Inflammatory macrophage treated with lipopolysaccharide for 4 hours (primary cell): ENCODE results near the gene NOSIP.
A peak's percentile ranks its signal among the peaks of the same experiment; 100 is the strongest.

ENCODE experiments used
- DNase-seq: peaks from one replicate; pipeline ENCODE4 v3.0.0-alpha.2; 2020

NOSIP gene

DNA sequence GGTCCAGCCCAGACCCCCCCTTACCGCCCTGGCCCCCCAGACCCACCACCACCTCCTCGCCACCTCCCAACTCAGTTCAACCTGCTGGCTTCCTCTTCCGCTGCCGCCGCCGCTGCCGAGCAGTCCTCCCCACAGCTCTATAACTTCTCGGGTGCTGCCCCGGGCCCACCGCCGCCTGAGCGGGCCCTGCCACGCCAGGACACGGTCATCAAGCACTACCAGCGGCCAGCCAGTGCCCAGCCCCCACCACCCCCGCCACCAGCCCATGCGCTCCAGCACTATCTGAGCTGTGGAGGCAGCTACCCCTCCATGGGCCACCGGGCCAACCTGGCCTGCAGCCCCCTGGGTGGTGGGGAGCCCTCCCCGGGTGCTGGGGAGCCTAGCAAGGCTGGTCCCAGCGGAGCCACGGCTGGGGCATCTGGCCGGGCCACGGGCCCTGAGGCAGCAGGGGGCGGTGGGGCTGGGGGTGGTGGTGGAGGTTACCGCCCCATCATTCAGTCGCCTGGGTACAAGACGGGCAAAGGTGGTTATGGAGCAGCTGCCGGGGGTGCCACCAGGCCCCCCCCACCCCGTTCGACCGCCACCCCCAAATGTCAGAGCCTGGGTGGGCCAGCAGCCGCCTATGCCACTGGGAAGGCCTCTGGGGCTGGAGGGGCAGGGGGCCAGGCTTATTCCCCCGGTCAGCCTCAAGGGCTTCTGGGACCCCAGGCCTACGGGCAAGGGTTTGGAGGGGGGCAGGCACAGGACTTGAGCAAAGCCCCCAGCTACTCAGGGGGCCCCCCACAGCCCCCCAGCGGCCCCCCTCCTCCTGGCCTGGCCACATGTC is 14.8 kb upstream of the NOSIP start:
- DNase-seq: no peak

DNA sequence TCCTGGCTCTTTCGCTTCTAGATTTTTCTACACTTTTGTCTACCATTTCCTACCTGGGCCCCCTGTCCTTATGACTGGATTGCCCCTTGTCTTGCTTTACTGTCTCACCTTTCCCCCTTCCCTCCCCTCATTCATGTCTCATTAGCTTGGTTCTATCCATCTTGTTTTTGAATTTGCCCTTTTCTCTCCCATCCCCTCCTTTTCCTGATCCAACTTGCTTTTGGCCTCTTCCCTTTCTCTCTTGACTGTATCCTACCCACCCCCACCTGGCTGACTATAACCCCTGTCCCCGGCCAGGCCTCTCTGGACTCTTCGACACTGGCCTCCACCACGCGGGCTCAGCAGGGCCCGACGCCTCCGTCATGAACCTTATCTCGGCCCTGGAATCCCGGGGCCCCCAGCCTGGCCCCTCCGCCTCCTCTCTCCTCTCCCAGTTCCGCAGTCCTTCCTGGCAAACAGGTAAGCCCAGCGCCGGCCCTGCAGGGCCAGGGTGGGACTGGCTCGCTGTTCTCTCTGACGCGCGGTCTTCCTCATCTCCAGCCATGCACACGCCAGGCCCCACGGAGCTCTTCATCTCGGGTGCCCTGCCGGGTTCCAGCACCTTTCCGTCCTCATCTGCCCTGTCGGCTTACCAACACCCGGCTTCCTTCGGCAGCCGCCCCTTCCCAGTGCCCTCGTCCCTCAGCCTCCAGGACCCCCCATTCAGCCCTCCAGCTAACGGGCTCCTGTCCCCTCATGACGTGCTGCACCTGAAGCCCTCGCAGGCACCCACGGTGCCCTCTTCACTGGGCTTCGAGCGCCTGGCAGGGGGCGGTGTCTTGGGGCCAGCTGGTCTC is 14.0 kb upstream of the NOSIP start:
- DNase-seq: no peak

DNA sequence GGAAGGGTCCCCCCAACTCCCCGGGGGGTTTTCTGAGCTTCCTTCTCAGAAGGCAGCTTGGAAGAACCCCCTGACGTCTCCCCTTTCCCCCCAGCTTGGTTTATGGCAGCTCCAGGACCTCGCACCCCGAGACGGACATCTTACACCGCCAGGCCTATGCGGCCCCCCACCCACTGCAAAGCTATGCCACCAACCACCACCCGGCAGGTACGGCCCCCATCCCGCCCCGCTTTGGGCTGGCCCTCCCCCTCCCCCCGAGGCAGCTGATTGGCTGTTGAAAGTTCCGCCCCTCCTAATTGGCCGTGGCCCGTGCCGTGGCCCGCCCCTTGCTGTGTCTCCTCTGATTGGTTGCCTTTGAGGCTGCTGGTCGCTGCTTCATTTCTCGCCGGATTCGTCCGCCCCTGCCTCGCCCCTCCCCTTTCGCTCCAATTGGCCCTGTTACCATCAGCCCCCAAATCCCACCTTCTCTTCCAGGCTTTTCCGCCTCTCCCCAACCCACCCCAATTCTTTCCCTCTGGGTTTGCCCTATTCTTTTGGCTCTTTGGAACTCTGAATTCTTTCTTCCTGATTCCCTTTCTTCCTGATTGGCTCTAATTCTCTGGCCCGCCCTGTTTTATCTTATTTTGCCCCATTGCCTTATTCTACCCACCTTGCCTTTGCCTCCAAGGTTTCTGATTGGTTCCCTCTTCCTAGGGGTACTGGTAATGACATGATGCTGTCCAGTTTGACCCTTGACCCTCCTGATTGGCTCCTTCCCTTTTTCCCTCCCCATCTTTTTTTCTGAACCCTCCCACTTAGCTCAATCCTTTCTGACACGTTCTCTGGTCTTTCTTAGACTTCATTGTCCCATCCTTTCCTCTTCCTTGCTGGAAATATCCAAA is 13.1 kb upstream of the NOSIP start:
- DNase-seq: peak; percentile 92

DNA sequence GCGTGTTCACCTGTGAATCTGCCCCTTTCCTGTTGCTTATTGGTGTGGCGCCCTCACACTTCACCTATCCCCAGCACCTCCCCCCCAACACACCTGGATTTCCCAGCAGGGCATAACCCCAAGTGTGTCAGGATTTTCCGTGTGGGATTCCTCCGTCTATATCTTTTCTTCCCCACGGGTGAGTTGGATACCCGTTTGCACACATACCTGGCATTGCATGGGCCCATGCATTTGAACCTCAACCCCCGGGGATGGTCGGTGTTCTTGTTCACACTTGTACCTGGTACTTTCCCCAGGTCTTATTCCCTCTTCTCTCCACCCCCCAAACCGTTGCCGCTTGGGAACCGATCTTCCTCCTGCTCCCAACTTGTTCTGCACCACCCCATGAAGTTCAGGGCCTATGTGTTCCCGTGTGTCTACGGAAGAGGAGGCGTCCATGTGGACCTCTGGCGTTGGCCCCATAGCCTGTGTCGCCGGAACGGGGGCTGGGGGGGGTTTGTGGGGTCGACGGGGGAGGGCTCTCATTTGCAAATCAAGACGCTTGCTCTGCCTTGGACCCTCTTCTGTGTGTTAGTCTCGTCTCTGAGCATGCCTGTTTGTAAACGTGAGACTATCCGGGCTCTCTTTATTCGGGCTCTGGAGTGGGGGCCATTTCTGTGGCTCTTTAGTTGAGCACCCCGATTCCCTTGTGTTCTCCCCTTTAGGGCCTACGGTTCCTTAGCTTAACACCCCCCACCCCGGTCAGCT is 12.3 kb upstream of the NOSIP start:
- DNase-seq: no peak

DNA sequence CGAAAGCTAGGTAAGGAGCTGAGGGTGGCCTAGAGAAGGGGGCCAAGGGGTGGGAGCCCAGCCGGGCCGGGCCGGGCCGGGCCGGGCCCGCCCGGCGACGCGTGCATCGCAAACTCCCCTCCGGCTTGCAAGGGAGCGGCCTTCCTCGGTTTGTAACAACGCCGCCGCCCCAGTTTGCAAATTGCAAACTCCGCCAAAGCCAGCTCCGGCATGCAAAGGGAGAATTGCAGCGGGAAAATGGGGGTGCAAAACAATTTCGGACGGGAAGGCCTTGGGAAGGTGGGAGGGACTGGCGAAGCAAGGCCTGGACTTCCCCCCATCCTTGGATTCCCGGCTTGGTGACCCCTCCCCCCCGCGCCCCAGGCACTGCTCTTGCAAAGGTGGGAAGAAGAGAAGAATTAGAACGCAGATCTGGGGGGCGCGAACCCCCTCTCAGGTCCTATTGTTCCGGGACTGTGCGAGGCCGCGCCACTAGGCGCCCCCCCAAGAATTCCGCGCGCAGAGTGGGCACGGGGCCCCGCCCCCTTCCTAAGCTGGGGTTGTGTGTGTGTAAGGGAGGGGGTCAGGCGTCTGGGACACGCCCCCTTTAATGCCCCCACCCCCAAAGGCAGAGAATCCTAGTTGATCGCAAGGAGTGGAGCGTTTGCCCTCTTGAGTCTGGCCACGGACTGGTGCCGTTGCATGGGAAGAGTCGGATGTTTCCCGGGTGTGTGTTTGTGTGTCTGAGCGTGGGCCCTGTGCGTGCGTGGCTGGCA is 11.6 kb upstream of the NOSIP start:
- DNase-seq: no peak

DNA sequence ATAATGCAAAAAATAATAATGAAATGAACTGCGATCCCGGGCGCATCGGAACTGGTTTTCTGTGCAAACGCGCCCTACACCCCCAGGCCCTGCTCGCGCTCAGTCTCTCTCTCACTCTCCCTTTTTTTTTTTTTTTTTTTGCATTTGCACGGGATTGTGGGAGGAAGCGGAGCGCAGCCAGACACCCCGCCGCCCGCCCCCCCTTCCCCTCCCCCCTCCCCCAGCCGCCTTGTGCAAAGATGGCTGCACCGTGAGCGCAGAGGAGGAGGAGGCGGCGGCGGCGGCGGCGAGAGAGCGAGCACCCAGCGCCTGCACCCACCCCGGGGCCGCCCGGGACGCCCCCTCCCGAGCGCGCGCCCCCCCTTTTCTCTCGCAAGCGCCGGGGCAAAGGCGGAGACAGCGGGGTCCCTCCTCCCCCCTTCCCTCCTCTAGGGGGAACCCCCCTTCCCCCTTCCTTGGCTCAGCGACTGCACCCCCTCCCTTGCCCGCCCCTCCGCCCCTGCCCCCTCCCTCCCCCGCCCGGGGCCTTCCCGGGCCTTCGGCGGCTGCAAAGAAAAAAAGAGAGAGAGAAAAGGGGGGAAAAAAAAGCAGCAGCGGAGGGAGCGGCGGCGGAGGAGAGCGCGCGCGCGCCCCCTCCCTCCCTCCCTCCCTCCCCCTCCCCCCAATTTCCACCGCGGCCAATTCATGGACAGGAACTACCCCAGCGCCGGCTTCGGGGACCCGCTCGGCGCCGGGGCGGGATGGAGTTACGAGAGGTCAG is 10.8 kb upstream of the NOSIP start, which contains the start of gene PRR12:
TSS of gene PRR12 (plus strand) at position 212 of the 760 bp plus-strand sequence. CDS start at position 685, 473 bp downstream.
- DNase-seq: peak; percentile 51

DNA sequence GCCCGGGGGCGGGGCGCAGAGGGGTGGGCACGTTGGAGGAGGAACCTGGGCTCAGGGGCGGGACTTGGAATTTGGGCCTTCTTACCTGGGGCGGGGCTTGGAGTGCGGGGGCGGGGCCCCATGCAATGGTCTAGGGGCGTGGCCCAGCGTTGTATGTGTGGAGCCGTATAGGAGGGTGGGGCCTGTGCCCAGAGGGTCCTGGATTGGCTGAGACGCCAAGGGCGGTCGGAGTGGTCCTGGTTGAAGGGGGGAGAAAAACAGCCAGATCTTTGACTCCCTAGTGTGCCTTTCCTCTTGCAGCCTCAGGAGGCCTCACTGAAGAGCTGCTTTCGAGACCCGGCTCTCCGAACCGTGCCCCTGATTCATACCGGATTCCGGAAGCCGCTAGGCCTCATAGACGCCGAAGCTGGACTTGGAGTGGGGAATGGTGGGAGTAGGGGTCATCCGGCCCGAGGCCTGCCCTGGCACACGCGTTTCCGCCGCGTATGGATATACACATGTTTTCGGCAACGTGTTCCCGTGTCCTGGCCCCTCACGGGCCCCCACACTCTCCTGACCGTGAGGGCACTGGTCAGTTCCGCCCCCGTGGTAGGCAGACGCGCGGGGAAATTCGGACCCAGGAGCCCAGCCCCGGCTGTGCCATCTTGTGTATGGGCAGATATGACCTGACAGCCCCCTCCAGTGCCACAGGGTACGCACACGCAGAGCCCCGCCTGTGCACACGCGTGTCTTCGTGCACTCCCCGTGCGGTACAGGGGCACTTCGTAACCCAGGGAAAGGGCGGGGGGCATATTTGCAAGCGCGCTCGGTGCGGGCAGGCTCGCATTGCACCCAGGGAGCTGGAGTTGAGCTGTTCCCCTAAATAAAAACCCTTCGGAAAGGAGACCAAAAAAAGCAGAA is 10.0 kb upstream of the NOSIP start:
- peak; percentile 95 for DNase-seq

DNA sequence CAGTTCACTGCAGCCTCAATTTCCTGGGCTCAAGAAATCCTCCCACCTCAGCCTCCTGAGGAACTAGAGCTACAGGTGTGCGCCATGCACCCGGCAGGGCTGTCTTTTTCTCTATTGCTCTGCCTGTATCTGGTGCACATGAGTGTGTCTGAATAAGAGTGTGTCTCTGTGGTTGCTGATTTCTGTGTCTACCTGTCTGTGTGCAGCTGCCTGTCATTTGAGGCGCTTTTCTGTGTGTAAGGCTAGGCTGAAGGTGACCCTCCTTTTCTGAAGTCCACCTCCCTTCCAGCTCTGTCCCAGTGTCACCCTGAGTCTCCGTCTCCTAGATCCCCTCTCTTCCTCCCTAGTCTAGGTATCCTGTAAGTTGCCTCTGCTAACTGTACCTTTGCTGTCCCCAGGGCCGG is 9.1 kb upstream of the NOSIP start:
- DNase-seq: no peak

DNA sequence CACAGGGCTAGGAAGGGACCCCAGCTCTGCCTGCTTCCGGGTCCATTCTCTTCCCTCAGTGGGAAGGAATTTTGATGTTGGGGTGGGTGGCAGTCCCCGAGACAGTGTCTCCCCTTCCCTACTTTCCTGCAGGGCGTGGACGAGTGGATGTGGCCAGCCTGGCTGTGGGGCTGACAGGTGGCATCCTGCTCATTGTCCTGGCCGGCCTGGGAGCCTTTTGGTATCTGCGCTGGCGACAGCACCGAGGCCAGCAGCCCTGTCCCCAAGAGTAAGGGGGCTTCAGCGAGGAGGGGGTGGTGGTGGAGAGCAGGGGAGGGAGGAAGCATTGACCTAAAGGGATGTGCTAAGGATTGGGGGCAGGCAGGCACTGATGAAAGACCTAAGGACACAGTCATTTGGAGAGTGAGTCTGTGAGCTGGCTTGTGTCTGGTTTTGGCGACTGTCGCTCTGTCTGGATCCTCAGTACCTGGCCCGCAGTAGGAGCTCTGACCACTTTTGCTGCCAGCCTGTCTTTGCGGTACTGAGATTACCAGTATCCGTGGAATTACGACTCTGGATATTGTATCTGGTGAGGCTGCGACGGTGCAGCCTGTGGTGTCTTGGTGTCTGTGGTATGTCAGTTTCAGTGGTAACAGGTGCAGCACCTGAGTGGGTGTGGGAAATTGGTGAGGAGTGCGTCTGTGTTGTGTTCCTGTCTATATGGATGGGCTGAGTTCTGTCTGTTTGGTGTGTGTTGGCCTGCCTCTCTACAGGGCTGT is 8.2 kb upstream of the NOSIP start:
- DNase-seq: no peak

DNA sequence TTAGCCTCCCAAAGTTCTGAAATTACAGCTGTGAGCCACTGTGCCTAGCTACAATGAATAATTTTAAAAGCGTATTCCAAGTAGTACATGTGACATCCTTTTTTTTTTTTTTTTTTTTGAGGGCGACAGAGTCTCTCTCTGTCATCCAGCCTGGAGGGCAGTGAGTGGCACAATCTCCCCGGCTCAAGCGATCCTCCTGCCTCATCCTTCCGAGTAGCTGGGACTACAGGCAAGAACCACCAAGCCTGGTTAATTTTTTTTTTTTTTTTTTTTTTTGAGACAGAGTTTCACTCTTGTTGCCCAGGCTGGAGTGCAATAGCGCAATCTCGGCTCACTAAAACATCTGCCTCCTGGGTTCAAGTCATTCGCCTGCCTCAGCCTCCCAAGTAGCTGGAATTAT is 6.9 kb upstream of the NOSIP start:
- DNase-seq: no peak

DNA sequence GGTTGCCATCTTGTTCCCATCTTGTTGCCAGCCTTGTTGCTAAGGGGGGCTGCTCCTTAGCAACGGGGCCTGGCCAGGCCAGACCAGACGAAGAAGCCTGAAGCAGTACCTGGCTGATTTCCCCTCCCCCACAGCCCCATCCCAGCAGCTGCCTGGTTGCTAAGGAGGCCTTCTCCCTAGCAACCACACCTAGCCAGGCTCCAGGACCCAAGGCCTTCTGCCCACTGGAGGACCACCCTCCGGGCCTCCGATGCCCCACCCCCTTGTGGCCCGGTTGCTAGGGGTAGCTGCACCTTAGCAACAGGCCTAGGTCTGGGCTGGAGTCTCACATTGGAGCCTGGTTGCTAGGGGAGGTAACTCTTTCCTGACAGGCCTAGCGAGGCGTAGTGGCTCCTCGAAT is 4.7 kb upstream of the NOSIP start:
- no peak for DNase-seq

DNA sequence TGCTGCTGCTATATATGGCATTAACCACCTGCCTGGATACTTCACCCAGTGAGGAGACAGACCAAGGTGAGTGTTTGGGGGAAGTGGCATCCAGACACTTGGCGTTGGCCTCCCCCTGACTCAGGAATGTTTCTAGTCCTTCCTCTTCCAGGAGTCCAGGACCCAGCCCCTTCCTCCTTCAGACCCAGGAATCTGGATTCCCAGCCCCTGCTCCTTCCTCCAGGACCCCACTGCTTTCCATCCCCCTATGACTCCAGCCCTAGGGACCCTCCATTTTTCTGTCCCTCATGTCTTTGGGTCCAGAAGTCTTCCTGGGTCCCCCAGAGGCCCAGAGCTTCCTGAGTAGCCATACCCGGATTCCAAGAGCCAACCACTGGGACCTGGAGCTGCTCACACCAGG is 2.9 kb upstream of the NOSIP start:
- no peak for DNase-seq

DNA sequence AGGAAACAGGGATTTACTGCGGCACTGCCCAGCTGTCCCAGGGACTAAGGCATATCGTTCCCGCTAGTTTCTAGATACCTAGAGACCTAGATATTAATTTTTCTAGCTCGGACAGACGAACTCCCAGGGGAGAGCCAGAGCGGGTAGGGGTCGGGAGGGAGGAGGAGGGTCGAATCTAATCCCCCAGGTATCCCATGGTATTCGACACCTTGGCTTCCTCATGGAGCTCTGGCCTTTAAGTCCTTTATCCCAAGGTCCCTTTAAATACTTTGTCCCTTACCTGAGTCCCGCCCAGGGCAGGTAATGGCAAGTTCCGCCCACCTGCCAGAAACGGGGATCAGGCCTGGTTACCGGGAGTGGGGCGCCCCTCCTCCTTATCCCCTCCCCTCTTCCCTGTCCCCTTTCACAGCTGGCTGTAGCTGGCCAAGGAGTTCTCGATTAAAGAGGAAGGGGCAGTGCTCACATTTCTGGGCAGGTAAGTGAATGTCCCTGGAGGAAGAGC is 702 bp upstream of the NOSIP start, which contains the start of gene PRRG2:
TSS of gene PRRG2 (plus strand) at position 310 of the 502 bp plus-strand sequence. CDS start 1,904 bp downstream, outside the sequence.
- DNase-seq: no peak

DNA sequence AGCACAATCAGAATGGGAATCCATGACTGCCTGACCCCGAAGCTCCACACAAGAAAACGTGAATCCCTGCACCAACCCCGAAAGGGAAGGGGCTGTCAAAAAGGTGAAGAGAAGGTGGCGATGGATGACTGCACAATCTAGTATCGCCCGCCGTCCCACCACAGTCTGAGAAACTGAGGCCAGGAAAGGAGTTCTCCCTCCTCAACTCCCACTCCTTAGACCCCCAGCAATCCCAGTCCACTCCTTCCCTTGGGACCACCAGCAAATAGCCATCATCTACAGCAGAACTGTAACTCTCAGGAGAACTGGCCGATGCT is 451 bp downstream of the NOSIP start:
- DNase-seq: no peak

DNA sequence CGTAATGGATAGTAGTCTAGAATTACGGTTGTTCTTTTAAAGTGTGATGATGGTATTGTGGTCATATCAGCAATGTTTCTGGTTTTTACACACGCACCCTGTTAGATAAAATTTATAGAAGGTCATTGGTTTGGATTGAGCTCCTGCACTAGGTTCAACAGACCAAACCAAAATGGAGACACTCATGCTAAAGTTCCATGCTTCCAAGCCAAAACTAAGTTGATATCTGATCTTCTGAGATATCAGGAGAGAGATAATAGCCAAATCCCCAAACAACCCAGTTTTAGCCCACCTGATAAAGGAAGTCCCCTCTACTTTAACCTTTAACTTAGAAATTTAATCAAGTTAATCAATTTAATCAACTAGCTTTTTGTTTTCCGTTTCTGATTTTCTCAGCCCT is 1.2 kb downstream of the NOSIP start:
- DNase-seq: no peak

DNA sequence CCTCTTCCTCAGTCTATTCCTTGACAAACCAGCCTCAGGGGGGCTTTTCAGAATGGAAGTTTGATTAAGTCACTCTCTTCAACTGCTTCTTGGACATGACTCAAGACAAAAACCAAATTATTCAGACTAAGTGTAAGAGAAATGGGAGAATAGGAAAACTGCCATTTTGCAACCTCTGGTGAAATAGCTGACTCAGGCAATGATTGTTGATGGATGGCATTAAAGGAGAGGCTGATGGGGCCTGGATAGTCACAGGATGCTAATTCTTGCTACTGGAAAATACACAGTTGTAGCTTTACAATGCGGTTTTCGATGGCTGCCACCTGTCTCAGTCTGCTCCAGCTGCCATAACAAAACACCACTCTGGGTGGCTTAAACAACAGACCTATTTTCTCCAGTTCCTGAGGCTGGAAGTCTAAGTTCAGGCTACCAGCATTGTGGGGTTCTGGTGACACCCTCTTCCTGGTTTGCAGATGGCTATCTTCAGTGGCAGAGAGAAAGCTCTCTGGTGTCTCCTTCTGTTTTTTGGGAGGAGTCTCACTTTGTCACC is 6.1 kb downstream of the NOSIP start:
- no peak for DNase-seq

DNA sequence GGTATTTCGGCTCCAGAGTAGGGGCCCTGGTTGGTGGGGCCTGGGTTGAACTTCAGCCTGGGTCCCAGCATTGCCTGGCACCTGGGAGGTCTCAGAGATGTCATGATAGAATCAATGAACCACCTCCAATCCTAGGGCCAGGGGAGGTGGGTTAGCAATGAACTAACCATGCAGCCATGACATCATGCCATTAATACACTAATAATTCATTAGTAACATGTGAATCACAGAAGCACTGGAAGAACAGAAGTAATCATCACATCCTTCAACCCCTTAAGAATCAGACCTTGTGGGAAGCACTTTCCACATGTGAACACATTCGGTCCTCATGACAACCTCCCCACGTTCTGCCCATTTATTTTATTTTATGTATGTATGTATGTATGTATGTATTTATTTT is 6.9 kb downstream of the NOSIP start:
- no peak for DNase-seq

DNA sequence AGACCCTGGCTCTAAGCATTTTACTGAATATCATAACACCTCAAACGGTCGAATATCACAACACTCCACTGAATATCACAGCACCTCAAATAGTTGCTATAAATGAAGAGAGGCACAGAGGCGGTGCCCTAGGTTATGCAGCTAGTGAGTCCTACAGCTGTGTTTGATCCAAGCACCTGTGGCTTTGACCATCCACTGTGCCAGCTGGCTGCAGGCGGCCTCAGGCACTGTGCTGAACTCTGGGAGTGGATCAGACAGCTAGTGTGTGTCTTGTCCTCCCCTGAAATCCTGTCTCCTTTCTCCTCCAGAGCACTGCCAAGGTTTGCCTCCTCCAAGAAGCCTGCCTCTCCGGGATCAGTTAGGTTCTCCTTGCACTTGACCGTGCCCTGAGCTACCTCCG is 7.3 kb downstream of the NOSIP start:
- no peak for DNase-seq
